Measurements from ENCODE around the gene C19orf44.

GRCh38 chr19:16520986-16521624, 24.9 kb downstream of the C19orf44 start:
- TF ChIP-seq CTCF (IDR thresholded peaks at IDR 0.05), result no peak
- no peak for TF ChIP-seq POLR2A (IDR thresholded peaks at IDR 0.05)
- no peak for TF ChIP-seq EP300 (IDR thresholded peaks at IDR 0.05)
- TF ChIP-seq POLR2AphosphoS5 (IDR thresholded peaks at IDR 0.05), result no peak

Data from suprapubic skin (tissue), 4 donors.